Measurements from ENCODE around the gene SLC24A5.

SLC24A5 gene

GRCh38 chr15:48096355-48096786, 24.4 kb upstream of the SLC24A5 start:
- H3K36me3 Mint-ChIP-seq (ENCODE audit: insufficient read depth) = no peaks in the 10 kb centered on the region
- DNase-seq (no peak), ATAC-seq (replicated peaks) (no peak)
- H3K27me3 Mint-ChIP-seq = peaks cover 5 to 9% of the 10 kb centered on the region in 2 donors
- H3K9me3 Mint-ChIP-seq = no peaks in the 10 kb centered on the region
- no peaks in the 10 kb centered on the region for H3K4me1 Mint-ChIP-seq (ENCODE audit: low read depth in 2 of 2)
- no peak overlapping the region for H3K4me3 Mint-ChIP-seq
- H3K27ac Mint-ChIP-seq = no peak overlapping the region

- no peak for ATAC-seq (replicated peaks)
Measured at GRCh38 chr15:48096813-48097212, 24.0 kb upstream of the SLC24A5 start.

GRCh38 chr15:48097264-48097663, 23.5 kb upstream of the SLC24A5 start:
- H3K9me3 Mint-ChIP-seq = no peaks in the 10 kb centered on the region
- peaks cover 5 to 9% of the 10 kb centered on the region in 2 donors for H3K27me3 Mint-ChIP-seq
- H3K4me3 Mint-ChIP-seq = no peak overlapping the region
- ATAC-seq (replicated peaks) (no peak), DNase-seq (no peak)
- H3K27ac Mint-ChIP-seq = no peak overlapping the region
- H3K4me1 Mint-ChIP-seq (ENCODE audit: low read depth in 2 of 2) = no peaks in the 10 kb centered on the region
- no peaks in the 10 kb centered on the region for H3K36me3 Mint-ChIP-seq (ENCODE audit: insufficient read depth)

More at GRCh38 chr15:48096813-48097212, 24.0 kb upstream of the SLC24A5 start:
- Mint-ChIP-seq H3K36me3 (ENCODE audit: insufficient read depth) (no peaks in the 10 kb centered on the region), H3K4me3 (no peak overlapping the region), H3K4me1 (ENCODE audit: low read depth in 2 of 2) (no peaks in the 10 kb centered on the region), H3K27me3 (peaks cover 5 to 9% of the 10 kb centered on the region in 2 donors), H3K9me3 (no peaks in the 10 kb centered on the region), H3K27ac (no peak overlapping the region)
- DNase-seq = no peak

- Mint-ChIP-seq H3K27me3 (peaks cover under 1 to 9% of the 10 kb centered on the region in 2 donors), H3K4me3 (no peak overlapping the region)
Measured at GRCh38 chr15:48101376-48101961, 19.3 kb upstream of the SLC24A5 start.

GRCh38 chr15:48102167-48102566, 18.6 kb upstream of the SLC24A5 start:
- Mint-ChIP-seq H3K9me3 (no peaks in the 10 kb centered on the region), H3K4me3 (no peak overlapping the region), H3K4me1 (ENCODE audit: low read depth in 2 of 2) (no peaks in the 10 kb centered on the region), H3K27ac (no peak overlapping the region), H3K27me3 (peaks cover 5 to 13% of the 10 kb centered on the region in 2 donors), H3K36me3 (ENCODE audit: insufficient read depth) (no peaks in the 10 kb centered on the region)
- ATAC-seq (replicated peaks) (no peak), DNase-seq (no peak)

More at GRCh38 chr15:48101376-48101961, 19.3 kb upstream of the SLC24A5 start:
- DNase-seq = no peak
- H3K4me1 Mint-ChIP-seq (ENCODE audit: low read depth in 2 of 2) = no peaks in the 10 kb centered on the region
- no peaks in the 10 kb centered on the region for H3K36me3 Mint-ChIP-seq (ENCODE audit: insufficient read depth)
- no peak overlapping the region for H3K27ac Mint-ChIP-seq
- ATAC-seq (replicated peaks) = no peak
- no peaks in the 10 kb centered on the region for H3K9me3 Mint-ChIP-seq

- DNase-seq = no peak
- Mint-ChIP-seq H3K4me3 (no peak overlapping the region), H3K36me3 (ENCODE audit: insufficient read depth) (no peaks in the 10 kb centered on the region), H3K27ac (no peak overlapping the region), H3K27me3 (peaks cover 5 to 17% of the 10 kb centered on the region in 2 donors), H3K9me3 (no peaks in the 10 kb centered on the region), H3K4me1 (ENCODE audit: low read depth in 2 of 2) (no peaks in the 10 kb centered on the region)
- ATAC-seq (replicated peaks) = no peak
Measured at GRCh38 chr15:48103647-48104046, 17.1 kb upstream of the SLC24A5 start.

- no peaks in the 10 kb centered on the region for H3K4me1 Mint-ChIP-seq (ENCODE audit: low read depth in 2 of 2)
Measured at GRCh38 chr15:48105936-48106335, 14.9 kb upstream of the SLC24A5 start.

GRCh38 chr15:48109212-48109611, 11.6 kb upstream of the SLC24A5 start:
- Mint-ChIP-seq H3K27me3 (peaks cover 12 to 18% of the 10 kb centered on the region in 2 donors), H3K9me3 (no peaks in the 10 kb centered on the region), H3K4me3 (no peak overlapping the region), H3K27ac (no peak overlapping the region), H3K4me1 (ENCODE audit: low read depth in 2 of 2) (no peaks in the 10 kb centered on the region), H3K36me3 (ENCODE audit: insufficient read depth) (no peaks in the 10 kb centered on the region)
- ATAC-seq (replicated peaks) = no peak
- no peak for DNase-seq

More at GRCh38 chr15:48105936-48106335, 14.9 kb upstream of the SLC24A5 start:
- peaks cover 5 to 20% of the 10 kb centered on the region in 2 donors for H3K27me3 Mint-ChIP-seq
- no peak overlapping the region for H3K27ac Mint-ChIP-seq
- no peak overlapping the region for H3K4me3 Mint-ChIP-seq
- DNase-seq (no peak), ATAC-seq (replicated peaks) (no peak)
- H3K36me3 Mint-ChIP-seq (ENCODE audit: insufficient read depth) = no peaks in the 10 kb centered on the region
- H3K9me3 Mint-ChIP-seq = no peaks in the 10 kb centered on the region

- peaks cover 12 to 18% of the 10 kb centered on the region in 2 donors for H3K27me3 Mint-ChIP-seq
- H3K27ac Mint-ChIP-seq = no peak overlapping the region
- no peak overlapping the region for H3K4me3 Mint-ChIP-seq
- H3K36me3 Mint-ChIP-seq (ENCODE audit: insufficient read depth) = no peaks in the 10 kb centered on the region
- H3K4me1 Mint-ChIP-seq (ENCODE audit: low read depth in 2 of 2) = no peaks in the 10 kb centered on the region
- ATAC-seq (replicated peaks) (no peak), DNase-seq (no peak)
- H3K9me3 Mint-ChIP-seq = no peaks in the 10 kb centered on the region
Measured at GRCh38 chr15:48109856-48110531, 10.8 kb upstream of the SLC24A5 start.

GRCh38 chr15:48112242-48112641, 8.5 kb upstream of the SLC24A5 start:
- no peak for ATAC-seq (replicated peaks)
- DNase-seq = no peak
- H3K27ac Mint-ChIP-seq = no peak overlapping the region
- no peaks in the 10 kb centered on the region for H3K9me3 Mint-ChIP-seq
- H3K27me3 Mint-ChIP-seq = peaks cover 7 to 12% of the 10 kb centered on the region in 2 donors
- H3K4me3 Mint-ChIP-seq = no peak overlapping the region
- no peaks in the 10 kb centered on the region for H3K4me1 Mint-ChIP-seq (ENCODE audit: low read depth in 2 of 2)
- H3K36me3 Mint-ChIP-seq (ENCODE audit: insufficient read depth) = peaks cover 3% of the 10 kb centered on the region

GRCh38 chr15:48119277-48119676, 1.5 kb upstream of the SLC24A5 start:
- Mint-ChIP-seq H3K27me3 (no peaks in the 10 kb centered on the region), H3K27ac (no peak overlapping the region), H3K36me3 (ENCODE audit: insufficient read depth) (peaks cover 6% of the 10 kb centered on the region), H3K4me3 (no peak overlapping the region), H3K9me3 (peaks cover 0 to 6% of the 10 kb centered on the region in 2 donors), H3K4me1 (ENCODE audit: low read depth in 2 of 2) (no peaks in the 10 kb centered on the region)
- ATAC-seq (replicated peaks) (no peak), DNase-seq (no peak)

GRCh38 chr15:48121849-48122248, 1.1 kb downstream of the SLC24A5 start:
- Mint-ChIP-seq H3K4me1 (ENCODE audit: low read depth in 2 of 2) (no peaks in the 10 kb centered on the region), H3K36me3 (ENCODE audit: insufficient read depth) (peaks cover 2% of the 10 kb centered on the region), H3K4me3 (no peak overlapping the region), H3K9me3 (peaks cover 0 to 6% of the 10 kb centered on the region in 2 donors), H3K27ac (no peak overlapping the region), H3K27me3 (peaks cover 6% of the 10 kb centered on the region in 2 donors)
- DNase-seq (no peak), ATAC-seq (replicated peaks) (no peak)

- Mint-ChIP-seq H3K27me3 (peaks cover 6 to 9% of the 10 kb centered on the region in 2 donors), H3K27ac (no peak overlapping the region), H3K4me1 (ENCODE audit: low read depth in 2 of 2) (no peaks in the 10 kb centered on the region), H3K4me3 (no peak overlapping the region), H3K36me3 (ENCODE audit: insufficient read depth) (no peaks in the 10 kb centered on the region), H3K9me3 (no peaks in the 10 kb centered on the region)
- no peak for ATAC-seq (replicated peaks)
- no peak for DNase-seq
Measured at GRCh38 chr15:48126667-48127355, 6.0 kb downstream of the SLC24A5 start.

- Mint-ChIP-seq H3K27me3 (peaks cover 2 to 8% of the 10 kb centered on the region in 2 donors), H3K4me1 (ENCODE audit: low read depth in 2 of 2) (no peaks in the 10 kb centered on the region), H3K4me3 (no peak overlapping the region), H3K27ac (no peak overlapping the region), H3K9me3 (no peaks in the 10 kb centered on the region), H3K36me3 (ENCODE audit: insufficient read depth) (no peaks in the 10 kb centered on the region)
- no peak for ATAC-seq (replicated peaks)
- no peak for DNase-seq
Measured at GRCh38 chr15:48131324-48131723, 10.5 kb downstream of the SLC24A5 start.
